ENCODE results near the gene H3-3A. TPM values are rescaled to one million over a fixed set of nuclear protein-coding genes. Genes with fewer than 3 reads are reported as not detected.
A peak's percentile ranks its signal among the peaks of the same experiment; 100 is the strongest.

The H3-3A gene
- 606 TPM for total RNA-seq (ENCODE audit: unreplicated experiment)
- long read RNA-seq, transcript H3F3A-203 (4 exons, 1,088 nt) = major isoform, 505 of 521 reads
- long read RNA-seq, partial matches to known transcripts = 0 of 521 reads
- long read RNA-seq, other reads (novel, unspliced or antisense) = 15 of 521 reads

DNA sequence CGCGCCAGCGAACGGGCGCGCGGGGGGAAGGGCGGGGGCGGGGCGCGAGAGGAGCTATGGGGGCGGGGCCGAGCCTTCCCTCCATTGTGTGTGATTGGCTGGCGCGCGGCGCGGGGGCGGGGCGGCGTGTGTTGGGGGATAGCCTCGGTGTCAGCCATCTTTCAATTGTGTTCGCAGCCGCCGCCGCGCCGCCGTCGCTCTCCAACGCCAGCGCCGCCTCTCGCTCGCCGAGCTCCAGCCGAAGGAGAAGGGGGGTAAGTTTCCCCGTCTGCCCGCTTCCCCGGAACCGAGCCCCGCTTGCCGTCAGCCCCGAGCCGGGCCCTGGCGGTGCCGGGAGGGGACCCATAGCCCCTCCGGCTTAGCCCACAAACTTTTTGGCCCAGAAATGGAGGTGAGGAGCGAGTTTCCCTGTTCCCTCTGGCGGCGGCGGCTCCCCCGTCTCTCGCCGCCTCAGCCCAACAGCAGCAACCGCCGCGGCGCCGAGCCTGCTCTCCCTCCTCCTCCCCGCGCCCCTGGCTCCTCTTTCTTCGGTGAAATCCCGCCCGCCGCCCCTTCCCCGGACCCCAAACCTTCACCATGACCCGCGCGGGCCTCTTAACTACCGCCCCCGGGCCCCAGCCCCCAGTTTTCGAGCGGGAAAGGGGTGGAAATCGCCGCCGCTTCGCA lies at the start of gene H3-3A:
TSS of gene H3-3A (plus strand) at position 159 of the 666 bp plus-strand sequence. CDS start 1,636 bp downstream, outside the sequence.
- peak; percentile 98 for DNase-seq (ENCODE audit: low spot score)
- peak within 1 kb of the TSS; percentile 100 for H3K4me3 Mint-ChIP-seq (ENCODE audit: unreplicated experiment)
- peaks cover 17% of the 10 kb centered on the region for H3K27me3 Mint-ChIP-seq (ENCODE audit: unreplicated experiment)
- H3K4me1 Mint-ChIP-seq (ENCODE audit: unreplicated experiment) = peaks cover 38% of the 10 kb centered on the region
- H3K9me3 Mint-ChIP-seq (ENCODE audit: unreplicated experiment) = no peaks in the 10 kb centered on the region
- TF ChIP-seq, protein P1, sequence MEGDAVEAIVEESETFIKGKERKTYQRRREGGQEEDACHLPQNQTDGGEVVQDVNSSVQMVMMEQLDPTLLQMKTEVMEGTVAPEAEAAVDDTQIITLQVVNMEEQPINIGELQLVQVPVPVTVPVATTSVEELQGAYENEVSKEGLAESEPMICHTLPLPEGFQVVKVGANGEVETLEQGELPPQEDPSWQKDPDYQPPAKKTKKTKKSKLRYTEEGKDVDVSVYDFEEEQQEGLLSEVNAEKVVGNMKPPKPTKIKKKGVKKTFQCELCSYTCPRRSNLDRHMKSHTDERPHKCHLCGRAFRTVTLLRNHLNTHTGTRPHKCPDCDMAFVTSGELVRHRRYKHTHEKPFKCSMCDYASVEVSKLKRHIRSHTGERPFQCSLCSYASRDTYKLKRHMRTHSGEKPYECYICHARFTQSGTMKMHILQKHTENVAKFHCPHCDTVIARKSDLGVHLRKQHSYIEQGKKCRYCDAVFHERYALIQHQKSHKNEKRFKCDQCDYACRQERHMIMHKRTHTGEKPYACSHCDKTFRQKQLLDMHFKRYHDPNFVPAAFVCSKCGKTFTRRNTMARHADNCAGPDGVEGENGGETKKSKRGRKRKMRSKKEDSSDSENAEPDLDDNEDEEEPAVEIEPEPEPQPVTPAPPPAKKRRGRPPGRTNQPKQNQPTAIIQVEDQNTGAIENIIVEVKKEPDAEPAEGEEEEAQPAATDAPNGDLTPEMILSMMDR (IDR thresholded peaks at IDR 0.05; ENCODE audit: unreplicated experiment) = no peak
- H3K36me3 Mint-ChIP-seq (ENCODE audit: low read depth, unreplicated experiment) = peaks cover 29% of the 10 kb centered on the region
- peak within 1 kb of the TSS; percentile 99 for H3K27ac Mint-ChIP-seq (ENCODE audit: unreplicated experiment)

DNA sequence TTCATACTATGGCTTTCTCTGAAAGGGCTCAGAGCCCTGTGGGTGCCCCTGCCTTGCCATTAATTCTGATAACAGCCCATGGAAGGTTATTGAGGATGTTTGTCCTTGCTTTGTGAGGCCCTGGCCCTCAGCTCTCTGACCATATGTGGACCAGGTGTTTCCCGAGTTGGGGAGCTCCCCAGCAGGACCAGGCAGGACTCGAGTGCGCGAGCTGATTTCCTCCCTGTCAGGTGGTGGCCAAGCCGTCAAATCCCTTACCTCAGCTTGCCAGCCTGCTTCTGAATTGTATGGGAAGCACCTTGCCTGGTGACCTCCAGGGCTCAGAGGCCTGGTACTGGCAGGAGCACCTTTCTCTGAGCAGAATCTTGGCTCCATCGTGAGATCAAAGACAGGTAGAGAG lies 45.4 kb upstream of the H3-3A start:
- Mint-ChIP-seq H3K27ac (ENCODE audit: unreplicated experiment) (no peak overlapping the region), H3K4me1 (ENCODE audit: unreplicated experiment) (peaks cover 11% of the 10 kb centered on the region), H3K36me3 (ENCODE audit: low read depth, unreplicated experiment) (no peaks in the 10 kb centered on the region), H3K9me3 (ENCODE audit: unreplicated experiment) (no peaks in the 10 kb centered on the region), H3K27me3 (ENCODE audit: unreplicated experiment) (peaks cover 5% of the 10 kb centered on the region), H3K4me3 (ENCODE audit: unreplicated experiment) (no peak overlapping the region)
- DNase-seq (ENCODE audit: low spot score) = no peak
- TF ChIP-seq, protein P1 (IDR thresholded peaks at IDR 0.05; ENCODE audit: unreplicated experiment) = no peak

DNA sequence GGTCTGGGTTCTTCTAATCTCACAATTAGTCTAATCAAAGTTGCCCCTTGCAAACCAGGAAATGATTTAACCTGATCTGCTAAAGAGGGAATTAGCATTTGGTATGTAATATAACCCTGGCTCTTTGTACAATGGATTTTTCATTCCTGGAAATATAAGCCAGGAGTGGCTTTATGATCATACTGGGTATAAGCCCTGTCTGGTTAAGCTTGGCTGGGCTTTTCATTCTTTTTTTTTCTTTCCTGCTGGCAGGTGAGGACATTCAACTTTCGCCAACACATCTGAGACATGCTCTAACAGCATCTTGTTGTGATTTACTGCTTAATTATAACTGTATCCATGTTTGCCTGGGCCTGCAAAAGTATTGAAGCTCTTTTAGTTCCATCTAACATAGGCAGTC lies 42.9 kb upstream of the H3-3A start:
- H3K27me3 Mint-ChIP-seq (ENCODE audit: unreplicated experiment) = peaks cover 3% of the 10 kb centered on the region
- DNase-seq (ENCODE audit: low spot score) = no peak
- no peaks in the 10 kb centered on the region for H3K36me3 Mint-ChIP-seq (ENCODE audit: low read depth, unreplicated experiment)
- TF ChIP-seq, protein P1 (IDR thresholded peaks at IDR 0.05; ENCODE audit: unreplicated experiment) = no peak
- no peak overlapping the region for H3K27ac Mint-ChIP-seq (ENCODE audit: unreplicated experiment)
- no peaks in the 10 kb centered on the region for H3K9me3 Mint-ChIP-seq (ENCODE audit: unreplicated experiment)
- H3K4me1 Mint-ChIP-seq (ENCODE audit: unreplicated experiment) = peaks cover 11% of the 10 kb centered on the region
- no peak overlapping the region for H3K4me3 Mint-ChIP-seq (ENCODE audit: unreplicated experiment)

DNA sequence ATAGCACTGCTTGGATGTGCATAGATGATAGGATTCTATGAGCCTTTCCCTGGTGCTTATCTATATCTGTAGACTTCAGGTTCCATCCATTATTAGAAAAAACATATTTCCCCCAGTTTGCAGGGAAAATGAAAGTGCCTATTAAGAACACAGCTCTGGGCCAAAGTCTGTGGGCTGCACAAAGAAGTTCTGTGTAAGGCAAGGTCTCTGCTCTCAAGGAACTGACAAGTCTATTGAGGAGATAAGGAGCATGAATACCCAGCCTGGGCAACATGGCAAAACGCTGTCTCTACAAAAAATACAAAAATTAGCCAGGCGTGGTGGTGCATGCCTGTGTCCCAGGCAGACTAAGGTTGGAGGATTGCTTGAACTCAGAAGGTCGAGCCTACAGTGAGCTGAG lies 41.1 kb upstream of the H3-3A start:
- no peak overlapping the region for H3K4me3 Mint-ChIP-seq (ENCODE audit: unreplicated experiment)
- no peaks in the 10 kb centered on the region for H3K9me3 Mint-ChIP-seq (ENCODE audit: unreplicated experiment)
- no peaks in the 10 kb centered on the region for H3K36me3 Mint-ChIP-seq (ENCODE audit: low read depth, unreplicated experiment)
- H3K4me1 Mint-ChIP-seq (ENCODE audit: unreplicated experiment) = peaks cover 7% of the 10 kb centered on the region
- DNase-seq (ENCODE audit: low spot score) = no peak
- no peak overlapping the region for H3K27ac Mint-ChIP-seq (ENCODE audit: unreplicated experiment)
- TF ChIP-seq, protein P1 (IDR thresholded peaks at IDR 0.05; ENCODE audit: unreplicated experiment) = no peak
- H3K27me3 Mint-ChIP-seq (ENCODE audit: unreplicated experiment) = no peaks in the 10 kb centered on the region

DNA sequence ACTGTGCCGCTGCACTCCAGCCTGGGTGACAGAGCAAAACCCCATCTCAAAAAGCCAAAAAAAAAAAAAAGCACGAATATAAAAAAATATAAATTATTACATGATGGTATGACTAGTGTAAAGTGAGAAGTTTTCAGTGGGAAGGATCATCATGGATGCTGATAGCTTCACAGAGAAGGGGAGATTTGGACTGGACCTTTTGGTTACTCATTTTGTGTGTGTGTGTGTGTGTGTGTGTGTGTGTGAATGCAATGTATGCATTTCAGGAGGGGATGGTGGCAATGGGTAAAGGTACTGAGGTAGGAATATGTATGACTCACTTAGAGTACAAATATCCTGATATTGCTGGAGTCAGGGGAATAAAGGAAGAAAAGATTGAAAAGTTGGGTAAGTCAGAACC lies 40.7 kb upstream of the H3-3A start:
- Mint-ChIP-seq H3K4me3 (ENCODE audit: unreplicated experiment) (no peak overlapping the region), H3K4me1 (ENCODE audit: unreplicated experiment) (peaks cover 6% of the 10 kb centered on the region), H3K27me3 (ENCODE audit: unreplicated experiment) (no peaks in the 10 kb centered on the region), H3K36me3 (ENCODE audit: low read depth, unreplicated experiment) (no peaks in the 10 kb centered on the region), H3K9me3 (ENCODE audit: unreplicated experiment) (no peaks in the 10 kb centered on the region), H3K27ac (ENCODE audit: unreplicated experiment) (no peak overlapping the region)
- no peak for DNase-seq (ENCODE audit: low spot score)
- TF ChIP-seq, protein P1 (IDR thresholded peaks at IDR 0.05; ENCODE audit: unreplicated experiment) = no peak

All from endothelial cell (in vitro differentiated cells).